Peyer's patch (tissue), 4 donors: ENCODE results near the gene VTCN1.

Source experiments
- CTCF ChIP-seq, 6 experiments: fragments of 450-650 bp in 4 of 6; fragments of 200-600 bp in 2 of 6; sonication (generic) in 1 of 6; IDR thresholded peaks; one replicate each; pipeline ENCODE4 v1.5.1; 2017 to 2019; ENCODE audit warnings: antibody characterized with exemption in 6 of 6, mild to moderate bottlenecking in 3 of 6, moderate library complexity in 1 of 6
- POLR2A ChIP-seq, 2 donors: fragments of 450-650 bp; IDR thresholded peaks; one replicate each; pipeline ENCODE4 v1.5.1; 2017; ENCODE audit warnings: antibody characterized with exemption in 2 of 2, mild to moderate bottlenecking in 2 of 2, moderate library complexity in 2 of 2

- TF ChIP-seq CTCF (IDR thresholded peaks at IDR 0.05) (no peak), POLR2A (IDR thresholded peaks at IDR 0.05) (no peak)
Observed at GRCh38 chr1:117110774-117111173, 100.0 kb downstream of the VTCN1 start.
